Measurements from ENCODE around the gene ABCC3. TPM values are rescaled to one million over a fixed set of nuclear protein-coding genes. Genes with fewer than 3 reads are reported as not detected.

ABCC3 gene
- total and polyA plus RNA-seq, 9 of the 15 experiments (the other 6 are each of a cell fraction or from before 2014, with no cell fraction given), result 0.03 to 1.6 (median 0.42) TPM; not detected in 5

DNA sequence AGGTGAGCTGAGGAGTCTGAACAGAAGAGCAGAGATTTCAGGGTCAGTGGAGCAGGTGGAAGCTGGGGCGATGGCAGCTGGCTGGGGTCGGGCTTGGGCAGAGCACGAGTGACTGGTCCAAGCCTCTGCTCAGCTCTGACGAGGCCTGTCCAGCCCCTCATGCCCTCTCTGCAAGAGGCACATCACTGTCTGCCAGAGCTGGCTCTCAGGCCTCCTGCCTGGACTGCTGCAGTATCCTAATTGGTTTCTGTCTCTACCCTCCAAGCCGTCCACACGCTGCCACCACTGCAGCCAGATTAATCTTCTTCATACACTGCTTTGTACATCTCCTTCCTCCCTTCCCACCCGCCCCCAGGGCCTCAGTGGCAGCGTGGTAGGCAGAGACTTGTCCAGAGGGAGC is 48.8 kb upstream of the ABCC3 start:
- H3K4me3 ChIP-seq, result no peak overlapping the region
- H3K9me1 ChIP-seq (ENCODE audit: control insufficient read depth, insufficient read depth, low read length), result no peaks in the 10 kb centered on the region
- no peak overlapping the region for H3K4me2 ChIP-seq (ENCODE audit: insufficient read depth, low read length)
- DNase-seq (ENCODE audit: extremely low read depth in 1 of 4, low spot score in 3 of 4) (no peak), FAIRE-seq (no peak), ATAC-seq (no peak)
- H3K27ac ChIP-seq (ENCODE audit: extremely low read depth, low read depth, low read length), result no peak overlapping the region
- ChIA-PET CTCF (ENCODE audit: low intra/inter-chr PET ratio) (no interaction called here), POLR2A (no interaction called here)
- H3K9ac ChIP-seq (ENCODE audit: insufficient read depth in 1 of 2, low read depth in 2 of 2, low read length in 2 of 2), result peak overlapping the region in 1 of 2 experiments; percentile 35; a peak in 1 of 4 replicates
- H3K79me2 ChIP-seq (ENCODE audit: control insufficient read depth, insufficient read depth, low read length), result no peaks in the 10 kb centered on the region
- intact Hi-C loops (cut with micrococcal nuclease), result no loop called here
- H3K27me3 ChIP-seq (ENCODE audit: control insufficient read depth in 2 of 2, insufficient read depth in 2 of 2, low read length in 2 of 2), result peaks cover 40 to 87% of the 10 kb centered on the region in 2 experiments; a peak in 4 of 5 replicates
- H3K4me1 ChIP-seq (replicated peaks in 1 of 2; ENCODE audit: control insufficient read depth in 2 of 2, insufficient read depth in 2 of 2, low read length in 2 of 2), result peaks cover 0 to 4% of the 10 kb centered on the region in 2 experiments; a peak in 2 of 5 replicates
- H3K36me3 ChIP-seq (ENCODE audit: control insufficient read depth, insufficient read depth, low read length), result no peaks in the 10 kb centered on the region
- in situ Hi-C loops (cut with MboI), result no loop called here
- H3K9me3 ChIP-seq (replicated peaks; ENCODE audit: control insufficient read depth, insufficient read depth, low read depth, low read length), result no peaks in the 10 kb centered on the region
- H4K20me1 ChIP-seq (replicated peaks; ENCODE audit: control insufficient read depth, insufficient read depth, low read length), result peaks cover 4% of the 10 kb centered on the region
- no TSS peak for BruUV-seq (replicated peaks)
- H2AFZ ChIP-seq (ENCODE audit: low read depth, low read length), result no peak overlapping the region
- 5% methylated on average over 7 of the region's 8 CpGs for WGBS (ENCODE audit: insufficient coverage, low coverage, missing lambda C conversion rate)
- TF ChIP-seq RFX7 (CRISPR knock-in tag; IDR thresholded peaks at IDR 0.05) (no peak), SAP30 (IDR thresholded peaks at IDR 0.05; ENCODE audit: borderline replicate concordance, insufficient read depth, low read depth, low read length, poor library complexity, severe bottlenecking) (no peak), MIER1 (IDR thresholded peaks at IDR 0.05; ENCODE audit: low read depth) (no peak), KDM5B (IDR thresholded peaks at IDR 0.05; ENCODE audit: insufficient replicate concordance, low read depth, low read length) (no peak), ZNF140 (CRISPR knock-in tag; IDR thresholded peaks at IDR 0.05) (no peak), RBM34 (IDR thresholded peaks at IDR 0.05; ENCODE audit: borderline replicate concordance, insufficient read depth, low read length) (no peak)
- TF ChIP-seq, protein P1, sequence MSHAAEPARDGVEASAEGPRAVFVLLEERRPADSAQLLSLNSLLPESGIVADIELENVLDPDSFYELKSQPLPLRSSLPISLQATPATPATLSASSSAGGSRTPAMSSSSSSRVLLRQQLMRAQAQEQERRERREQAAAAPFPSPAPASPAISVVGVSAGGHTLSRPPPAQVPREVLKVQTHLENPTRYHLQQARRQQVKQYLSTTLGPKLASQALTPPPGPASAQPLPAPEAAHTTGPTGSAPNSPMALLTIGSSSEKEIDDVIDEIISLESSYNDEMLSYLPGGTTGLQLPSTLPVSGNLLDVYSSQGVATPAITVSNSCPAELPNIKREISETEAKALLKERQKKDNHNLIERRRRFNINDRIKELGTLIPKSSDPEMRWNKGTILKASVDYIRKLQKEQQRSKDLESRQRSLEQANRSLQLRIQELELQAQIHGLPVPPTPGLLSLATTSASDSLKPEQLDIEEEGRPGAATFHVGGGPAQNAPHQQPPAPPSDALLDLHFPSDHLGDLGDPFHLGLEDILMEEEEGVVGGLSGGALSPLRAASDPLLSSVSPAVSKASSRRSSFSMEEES (CRISPR knock-in tag; IDR thresholded peaks at IDR 0.05), result no peak
- TF ChIP-seq, protein P2, sequence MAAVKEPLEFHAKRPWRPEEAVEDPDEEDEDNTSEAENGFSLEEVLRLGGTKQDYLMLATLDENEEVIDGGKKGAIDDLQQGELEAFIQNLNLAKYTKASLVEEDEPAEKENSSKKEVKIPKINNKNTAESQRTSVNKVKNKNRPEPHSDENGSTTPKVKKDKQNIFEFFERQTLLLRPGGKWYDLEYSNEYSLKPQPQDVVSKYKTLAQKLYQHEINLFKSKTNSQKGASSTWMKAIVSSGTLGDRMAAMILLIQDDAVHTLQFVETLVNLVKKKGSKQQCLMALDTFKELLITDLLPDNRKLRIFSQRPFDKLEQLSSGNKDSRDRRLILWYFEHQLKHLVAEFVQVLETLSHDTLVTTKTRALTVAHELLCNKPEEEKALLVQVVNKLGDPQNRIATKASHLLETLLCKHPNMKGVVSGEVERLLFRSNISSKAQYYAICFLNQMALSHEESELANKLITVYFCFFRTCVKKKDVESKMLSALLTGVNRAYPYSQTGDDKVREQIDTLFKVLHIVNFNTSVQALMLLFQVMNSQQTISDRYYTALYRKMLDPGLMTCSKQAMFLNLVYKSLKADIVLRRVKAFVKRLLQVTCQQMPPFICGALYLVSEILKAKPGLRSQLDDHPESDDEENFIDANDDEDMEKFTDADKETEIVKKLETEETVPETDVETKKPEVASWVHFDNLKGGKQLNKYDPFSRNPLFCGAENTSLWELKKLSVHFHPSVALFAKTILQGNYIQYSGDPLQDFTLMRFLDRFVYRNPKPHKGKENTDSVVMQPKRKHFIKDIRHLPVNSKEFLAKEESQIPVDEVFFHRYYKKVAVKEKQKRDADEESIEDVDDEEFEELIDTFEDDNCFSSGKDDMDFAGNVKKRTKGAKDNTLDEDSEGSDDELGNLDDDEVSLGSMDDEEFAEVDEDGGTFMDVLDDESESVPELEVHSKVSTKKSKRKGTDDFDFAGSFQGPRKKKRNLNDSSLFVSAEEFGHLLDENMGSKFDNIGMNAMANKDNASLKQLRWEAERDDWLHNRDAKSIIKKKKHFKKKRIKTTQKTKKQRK (IDR thresholded peaks at IDR 0.05; ENCODE audit: borderline replicate concordance, low read depth, low read length), result no peak
- TF ChIP-seq, protein P3, sequence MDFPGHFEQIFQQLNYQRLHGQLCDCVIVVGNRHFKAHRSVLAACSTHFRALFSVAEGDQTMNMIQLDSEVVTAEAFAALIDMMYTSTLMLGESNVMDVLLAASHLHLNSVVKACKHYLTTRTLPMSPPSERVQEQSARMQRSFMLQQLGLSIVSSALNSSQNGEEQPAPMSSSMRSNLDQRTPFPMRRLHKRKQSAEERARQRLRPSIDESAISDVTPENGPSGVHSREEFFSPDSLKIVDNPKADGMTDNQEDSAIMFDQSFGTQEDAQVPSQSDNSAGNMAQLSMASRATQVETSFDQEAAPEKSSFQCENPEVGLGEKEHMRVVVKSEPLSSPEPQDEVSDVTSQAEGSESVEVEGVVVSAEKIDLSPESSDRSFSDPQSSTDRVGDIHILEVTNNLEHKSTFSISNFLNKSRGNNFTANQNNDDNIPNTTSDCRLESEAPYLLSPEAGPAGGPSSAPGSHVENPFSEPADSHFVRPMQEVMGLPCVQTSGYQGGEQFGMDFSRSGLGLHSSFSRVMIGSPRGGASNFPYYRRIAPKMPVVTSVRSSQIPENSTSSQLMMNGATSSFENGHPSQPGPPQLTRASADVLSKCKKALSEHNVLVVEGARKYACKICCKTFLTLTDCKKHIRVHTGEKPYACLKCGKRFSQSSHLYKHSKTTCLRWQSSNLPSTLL (IDR thresholded peaks at IDR 0.05), result no peak
- TF ChIP-seq, protein P4, sequence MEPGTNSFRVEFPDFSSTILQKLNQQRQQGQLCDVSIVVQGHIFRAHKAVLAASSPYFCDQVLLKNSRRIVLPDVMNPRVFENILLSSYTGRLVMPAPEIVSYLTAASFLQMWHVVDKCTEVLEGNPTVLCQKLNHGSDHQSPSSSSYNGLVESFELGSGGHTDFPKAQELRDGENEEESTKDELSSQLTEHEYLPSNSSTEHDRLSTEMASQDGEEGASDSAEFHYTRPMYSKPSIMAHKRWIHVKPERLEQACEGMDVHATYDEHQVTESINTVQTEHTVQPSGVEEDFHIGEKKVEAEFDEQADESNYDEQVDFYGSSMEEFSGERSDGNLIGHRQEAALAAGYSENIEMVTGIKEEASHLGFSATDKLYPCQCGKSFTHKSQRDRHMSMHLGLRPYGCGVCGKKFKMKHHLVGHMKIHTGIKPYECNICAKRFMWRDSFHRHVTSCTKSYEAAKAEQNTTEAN (CRISPR knock-in tag; IDR thresholded peaks at IDR 0.05), result no peak
